HUES48 (cell line): ENCODE data around the gene IFFO2.

Experiments used
- H3K27ac ChIP-seq: one replicate; pipeline ENCODE4 v1.7.0; 2013; ENCODE audit warnings: low read depth, low read length, inconsistent platforms
- H3K27me3 ChIP-seq: 2 replicates; pipeline ENCODE4 v1.6.1; 2013; ENCODE audit warnings: mild to moderate bottlenecking, low read length; ENCODE audit not compliant: control insufficient read depth, insufficient read depth
- H3K36me3 ChIP-seq: 2 replicates; pipeline ENCODE4 v1.6.1; 2013; ENCODE audit warnings: low read length; ENCODE audit not compliant: control insufficient read depth, insufficient read depth
- H3K4me1 ChIP-seq: 2 replicates; pipeline ENCODE4 v1.6.1; 2013; ENCODE audit warnings: mild to moderate bottlenecking, low read length; ENCODE audit not compliant: control insufficient read depth, insufficient read depth
- H3K4me3 ChIP-seq: 2 replicates; pipeline ENCODE4 v1.5.1; 2013; ENCODE audit warnings: mild to moderate bottlenecking, low read depth, low read length
- H3K9ac ChIP-seq: 2 replicates; pipeline ENCODE4 v1.6.1; 2013; ENCODE audit warnings: mild to moderate bottlenecking, low read depth, low read length, moderate library complexity
- H3K9me3 ChIP-seq: 2 replicates; pipeline ENCODE4 v1.6.1; 2013; ENCODE audit warnings: low read length; ENCODE audit not compliant: control insufficient read depth, insufficient read depth

Gene IFFO2

GRCh38 chr1:18956193-18957135 lies at the start of gene IFFO2:
IFFO2 (minus strand) TSS chr1:18956676; CDS start chr1:18956332, 344 bp downstream.
- Histone ChIP-seq H3K4me3 (peak within 1 kb of the TSS; percentile 86), H3K27ac (no peak within 1 kb of the TSS), H3K9me3 (no peaks in the 10 kb centered on the region)

DNA sequence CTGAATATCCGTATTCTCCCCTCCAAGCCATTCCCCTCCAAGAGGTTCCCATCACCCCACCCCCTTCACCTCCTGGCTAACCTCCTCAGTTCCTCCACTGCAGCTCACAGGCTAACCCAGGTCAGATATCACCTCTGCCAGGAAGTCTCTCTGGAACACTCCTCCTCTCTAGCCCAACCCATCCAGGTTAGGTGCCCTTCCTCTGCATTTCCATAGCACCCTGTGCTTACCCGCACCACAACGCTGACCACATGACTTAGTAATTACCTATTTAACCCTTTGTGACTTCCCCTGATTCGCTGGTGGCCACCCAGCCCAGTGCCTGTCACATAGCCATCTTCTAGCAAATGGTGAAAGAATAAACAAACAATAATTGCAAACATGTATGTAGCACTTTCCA lies 49.5 kb upstream of the IFFO2 start:
- H3K4me3 ChIP-seq, result no peak overlapping the region
- H3K27me3 ChIP-seq, result no peaks in the 10 kb centered on the region
- H3K36me3 ChIP-seq, result no peaks in the 10 kb centered on the region
- peaks cover 10% of the 10 kb centered on the region; the same call in 1 of the 2 replicates for H3K9me3 ChIP-seq
- H3K4me1 ChIP-seq, result peaks cover 9% of the 10 kb centered on the region
- no peak overlapping the region for H3K27ac ChIP-seq
- no peak overlapping the region for H3K9ac ChIP-seq

More at GRCh38 chr1:18956193-18957135, at the start of gene IFFO2:
- Histone ChIP-seq H3K36me3 (no peaks in the 10 kb centered on the region), H3K27me3 (peaks cover 30% of the 10 kb centered on the region), H3K4me1 (peaks cover 18% of the 10 kb centered on the region), H3K9ac (peak within 1 kb of the TSS; percentile 75)

GRCh38 chr1:19003371-19004290 lies 47.2 kb upstream of the IFFO2 start:
- Histone ChIP-seq H3K9me3 (peaks cover 10% of the 10 kb centered on the region; the same call in 1 of the 2 replicates), H3K4me3 (no peak overlapping the region), H3K9ac (no peak overlapping the region), H3K4me1 (no peaks in the 10 kb centered on the region), H3K27ac (no peak overlapping the region), H3K27me3 (no peaks in the 10 kb centered on the region), H3K36me3 (no peaks in the 10 kb centered on the region)

- H3K4me1 ChIP-seq, result no peaks in the 10 kb centered on the region
- no peak overlapping the region for H3K27ac ChIP-seq
- no peaks in the 10 kb centered on the region for H3K27me3 ChIP-seq
- H3K9me3 ChIP-seq, result peaks cover 10% of the 10 kb centered on the region; the same call in 1 of the 2 replicates
- no peak overlapping the region for H3K9ac ChIP-seq
- no peak overlapping the region for H3K4me3 ChIP-seq
- no peaks in the 10 kb centered on the region for H3K36me3 ChIP-seq
Measured at GRCh38 chr1:19000065-19000464, 43.6 kb upstream of the IFFO2 start.

DNA sequence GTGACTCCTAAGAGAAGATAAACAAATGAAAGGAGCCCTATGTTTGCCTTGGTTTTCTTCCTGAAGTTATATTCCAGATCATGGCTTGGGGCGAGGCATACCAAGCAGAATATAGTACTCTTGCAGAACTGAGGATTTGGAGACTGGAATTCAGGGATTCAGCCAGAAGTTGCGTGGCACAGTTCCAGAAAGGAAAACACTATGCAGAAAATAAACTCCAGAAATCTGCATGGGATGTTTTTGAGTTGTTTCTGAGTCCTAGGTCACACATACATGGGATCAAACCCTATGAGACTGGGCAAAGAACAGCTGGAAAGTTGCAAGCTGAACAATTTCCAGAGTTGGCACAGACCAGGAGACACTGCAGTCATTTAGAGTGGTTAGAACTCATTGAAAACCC lies 42.9 kb upstream of the IFFO2 start:
- Histone ChIP-seq H3K27ac (no peak overlapping the region), H3K9me3 (peaks cover 10% of the 10 kb centered on the region; the same call in 1 of the 2 replicates), H3K4me3 (no peak overlapping the region), H3K4me1 (no peaks in the 10 kb centered on the region), H3K36me3 (no peaks in the 10 kb centered on the region), H3K27me3 (no peaks in the 10 kb centered on the region), H3K9ac (no peak overlapping the region)

- H3K4me1 ChIP-seq, result no peaks in the 10 kb centered on the region
- no peaks in the 10 kb centered on the region for H3K36me3 ChIP-seq
- no peak overlapping the region for H3K4me3 ChIP-seq
- H3K27me3 ChIP-seq, result no peaks in the 10 kb centered on the region
- H3K9ac ChIP-seq, result no peak overlapping the region
- H3K9me3 ChIP-seq, result peaks cover 10% of the 10 kb centered on the region; the same call in 1 of the 2 replicates
- no peak overlapping the region for H3K27ac ChIP-seq
Measured at GRCh38 chr1:18998016-18998724, 41.7 kb upstream of the IFFO2 start.

DNA sequence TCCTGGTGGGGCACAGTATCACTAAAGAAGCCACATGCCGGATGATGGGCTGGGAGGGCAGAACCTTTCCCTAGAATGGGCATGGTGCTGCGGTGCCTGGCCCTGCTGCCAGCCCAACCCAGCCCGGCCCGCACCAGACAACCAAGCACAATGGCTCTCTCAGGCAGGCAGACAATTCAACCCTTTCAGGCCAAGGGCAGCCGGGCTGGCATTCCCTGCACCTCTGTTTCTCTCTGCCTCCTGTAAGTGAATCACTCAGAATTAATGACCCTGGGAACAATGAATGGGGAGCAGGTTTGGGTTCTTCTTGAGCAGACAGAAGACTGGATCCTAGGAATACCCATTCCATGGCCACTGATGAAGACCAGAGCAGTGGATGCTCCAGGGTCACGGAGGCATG lies 41.0 kb upstream of the IFFO2 start:
- Histone ChIP-seq H3K4me1 (no peaks in the 10 kb centered on the region), H3K9ac (no peak overlapping the region), H3K9me3 (peaks cover 10% of the 10 kb centered on the region; the same call in 1 of the 2 replicates), H3K27me3 (no peaks in the 10 kb centered on the region), H3K36me3 (no peaks in the 10 kb centered on the region), H3K4me3 (no peak overlapping the region), H3K27ac (no peak overlapping the region)

- H3K27me3 ChIP-seq, result no peaks in the 10 kb centered on the region
- no peaks in the 10 kb centered on the region for H3K4me1 ChIP-seq
- no peak overlapping the region for H3K4me3 ChIP-seq
- H3K9ac ChIP-seq, result no peak overlapping the region
- H3K9me3 ChIP-seq, result peaks cover 5% of the 10 kb centered on the region; the same call in 1 of the 2 replicates
- no peak overlapping the region for H3K27ac ChIP-seq
- H3K36me3 ChIP-seq, result no peaks in the 10 kb centered on the region
Measured at GRCh38 chr1:18996548-18997177, 40.2 kb upstream of the IFFO2 start.

GRCh38 chr1:18994381-18994780 lies 37.9 kb upstream of the IFFO2 start:
- Histone ChIP-seq H3K4me1 (no peaks in the 10 kb centered on the region), H3K27ac (no peak overlapping the region), H3K4me3 (no peak overlapping the region), H3K27me3 (no peaks in the 10 kb centered on the region), H3K36me3 (no peaks in the 10 kb centered on the region), H3K9me3 (no peaks in the 10 kb centered on the region), H3K9ac (no peak overlapping the region)

DNA sequence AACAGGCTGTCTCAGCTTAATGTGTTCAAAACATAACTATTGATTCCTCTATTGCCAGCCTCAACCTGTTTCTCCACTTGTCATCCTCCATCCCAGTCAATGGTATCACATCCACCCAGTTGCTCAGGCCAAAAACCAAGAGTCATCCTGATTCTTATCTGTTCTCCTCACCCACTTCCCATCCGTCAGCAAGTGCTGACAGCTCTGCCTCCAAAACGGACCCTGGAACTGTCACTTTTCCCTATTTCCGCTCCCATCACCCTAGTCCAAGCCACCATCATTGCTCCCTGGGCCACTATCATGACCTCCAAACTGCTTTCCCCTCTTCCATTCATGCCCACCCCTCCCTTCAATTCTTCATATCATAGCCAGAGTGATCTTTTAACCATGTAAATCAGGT lies 36.2 kb upstream of the IFFO2 start:
- Histone ChIP-seq H3K9me3 (no peaks in the 10 kb centered on the region), H3K4me3 (no peak overlapping the region), H3K27ac (no peak overlapping the region), H3K36me3 (no peaks in the 10 kb centered on the region), H3K4me1 (no peaks in the 10 kb centered on the region), H3K9ac (no peak overlapping the region), H3K27me3 (no peaks in the 10 kb centered on the region)
